ENCODE results near the gene PNLIPRP1.

PNLIPRP1 gene

GRCh38 chr10:116602648-116603400 lies 12.1 kb downstream of the PNLIPRP1 start:
- no peak for DNase-seq

GRCh38 chr10:116606061-116606483 lies 15.3 kb downstream of the PNLIPRP1 start:
- DNase-seq, result no peak

DNA sequence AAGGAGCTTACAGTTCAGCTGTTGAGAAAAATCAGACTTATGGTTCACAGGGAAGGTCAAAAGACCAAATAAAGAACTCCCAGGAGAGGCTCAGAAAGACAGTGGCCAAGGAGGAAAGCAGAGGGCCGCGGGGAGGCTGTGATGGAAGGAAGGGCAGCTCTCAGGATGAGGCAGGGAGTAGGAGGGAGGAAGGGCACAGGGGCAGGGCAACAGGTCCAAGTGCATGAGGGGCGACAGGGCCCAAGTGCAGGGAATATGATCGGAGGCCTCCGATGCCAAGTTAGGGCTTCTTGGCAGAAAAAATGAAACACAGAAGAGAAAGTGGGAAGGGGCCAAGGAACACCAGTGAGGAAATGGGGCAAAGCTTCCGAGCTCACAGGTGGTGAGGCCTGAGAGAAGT lies 16.6 kb downstream of the PNLIPRP1 start:
- DNase-seq, result no peak

GRCh38 chr10:116608686-116609594 lies 18.2 kb downstream of the PNLIPRP1 start:
- DNase-seq, result no peak

GRCh38 chr10:116610443-116611152 lies 19.8 kb downstream of the PNLIPRP1 start:
- DNase-seq, result no peak

- no peak for DNase-seq
Observed at GRCh38 chr10:116611153-116611545, 20.4 kb downstream of the PNLIPRP1 start.

DNA sequence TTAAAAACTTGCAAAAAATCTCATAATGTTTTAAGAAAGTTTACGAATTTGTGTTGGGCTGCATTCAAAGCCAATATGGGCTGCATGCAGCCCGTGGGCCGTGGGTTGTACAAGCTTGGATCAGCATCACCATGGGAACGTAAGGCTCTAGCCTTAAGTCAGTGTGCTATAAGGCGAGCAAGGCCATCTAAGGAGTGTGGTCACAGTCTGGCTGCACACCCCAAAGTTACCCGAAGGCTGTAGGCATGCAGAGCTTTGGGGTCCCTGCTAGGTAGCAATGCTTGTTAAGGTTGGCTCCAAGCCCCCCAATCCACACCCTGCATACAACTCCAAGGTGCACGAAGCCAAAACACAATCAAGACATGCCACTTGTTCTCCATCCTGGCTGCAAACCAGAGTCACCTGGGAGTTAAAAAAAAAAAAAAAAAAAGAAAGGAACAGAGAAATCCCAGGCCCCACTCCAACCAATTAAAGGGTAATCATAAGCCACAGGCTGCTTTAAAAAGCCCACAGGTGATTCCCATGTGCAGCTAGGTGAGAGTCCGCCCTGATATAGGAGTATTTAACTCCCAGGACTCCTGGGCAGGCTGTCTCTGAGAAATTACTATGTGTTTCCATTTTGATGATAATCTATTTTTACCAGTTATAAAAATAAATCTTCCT lies 21.5 kb downstream of the PNLIPRP1 start:
- no peak for DNase-seq

DNA sequence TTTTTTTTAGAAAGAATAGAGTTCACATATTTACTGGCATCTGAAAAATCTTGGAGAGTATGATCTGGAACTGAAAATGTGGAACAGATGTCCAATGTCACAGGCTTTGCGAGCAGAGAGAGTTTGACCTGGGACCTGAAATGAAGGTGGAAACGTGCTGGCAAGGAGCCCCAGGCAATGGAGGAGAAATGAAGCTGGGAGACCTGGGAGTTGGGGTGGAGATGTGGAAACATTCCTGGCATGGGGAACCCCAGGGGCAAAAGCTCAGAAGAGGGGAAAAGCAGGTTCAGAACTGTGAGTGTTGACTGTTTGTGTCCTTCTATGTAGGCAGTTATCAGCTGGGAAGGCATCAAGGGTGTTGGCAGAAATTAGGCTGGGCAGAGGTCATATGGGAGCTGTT lies 22.7 kb downstream of the PNLIPRP1 start:
- DNase-seq, result no peak

- DNase-seq, result no peak
Observed at GRCh38 chr10:116614796-116615195, 24.0 kb downstream of the PNLIPRP1 start.

DNA sequence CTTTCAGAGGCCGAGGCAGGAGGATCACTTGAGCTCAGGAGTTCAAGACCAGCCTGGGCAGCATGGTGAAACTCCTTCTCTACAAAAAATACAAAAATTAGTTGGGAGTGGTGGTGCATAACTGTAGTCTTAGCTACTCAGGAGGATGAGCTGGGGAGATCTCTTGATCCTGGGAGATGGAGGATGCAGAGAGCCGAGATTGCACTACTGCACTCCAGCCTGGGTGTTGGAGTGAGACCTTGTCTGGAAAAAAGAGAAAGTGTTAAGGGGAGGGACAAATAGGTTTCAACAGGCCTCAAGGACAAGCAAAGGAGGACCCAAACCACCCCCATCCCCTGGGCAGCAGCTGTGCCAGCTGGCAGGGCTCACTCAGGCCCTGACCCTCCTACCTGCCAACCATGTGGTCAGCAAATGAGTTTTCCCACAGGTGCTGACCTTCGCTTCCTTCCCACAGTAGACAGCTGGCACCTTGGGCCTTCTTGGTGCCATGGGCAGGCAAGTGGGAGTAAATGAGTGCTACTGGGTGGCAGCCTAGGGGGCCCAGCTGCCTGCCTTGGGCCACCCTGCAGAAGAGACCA lies 24.5 kb downstream of the PNLIPRP1 start:
- no peak for DNase-seq

DNA sequence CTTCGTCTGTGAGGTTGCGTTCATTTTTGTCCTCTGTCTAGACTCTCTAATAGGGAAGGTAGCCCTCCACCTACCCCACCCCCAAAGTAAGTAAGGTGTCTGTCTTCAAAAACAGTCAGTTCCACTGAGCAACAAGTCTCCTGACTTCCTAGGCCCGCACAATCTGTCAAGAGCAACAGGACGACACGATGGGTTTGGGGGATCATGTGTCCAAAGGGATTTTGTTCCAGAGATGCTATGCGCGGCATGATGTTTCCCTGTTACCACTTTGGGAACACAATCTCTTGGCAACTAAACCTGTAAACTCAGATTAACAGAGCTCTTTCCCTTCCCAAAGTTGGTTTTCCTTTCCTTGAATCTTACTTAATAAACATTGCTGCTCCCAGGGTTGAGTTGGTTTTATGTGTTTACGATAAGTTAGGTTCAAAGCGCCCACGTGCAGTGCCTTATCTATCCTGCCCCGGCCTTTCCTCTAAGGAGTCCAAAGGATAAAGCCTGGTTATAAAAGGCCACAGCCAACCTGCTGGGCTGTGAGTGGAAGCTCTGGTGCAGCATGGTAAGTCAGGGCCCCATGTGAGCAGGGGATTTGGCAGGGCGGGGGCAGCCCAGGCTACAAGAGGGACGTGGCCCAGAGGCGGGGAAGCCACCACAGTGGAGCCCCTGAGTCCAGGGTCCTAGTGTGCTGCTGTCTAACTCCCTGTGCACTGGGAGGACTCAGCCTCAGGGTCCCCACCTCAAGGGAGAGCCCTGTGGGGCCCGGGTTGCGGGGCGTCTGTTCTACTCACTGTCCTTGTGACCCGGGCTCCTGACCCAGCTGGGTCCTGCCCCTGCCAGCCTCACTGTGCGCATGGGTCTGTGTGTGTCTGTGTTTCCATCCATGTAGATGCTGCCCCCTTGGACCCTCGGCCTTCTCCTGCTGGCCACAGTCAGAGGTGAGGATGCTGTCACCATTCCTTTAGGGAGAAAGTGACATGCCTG lies 30.0 kb downstream of the PNLIPRP1 start, which contains the start of gene PNLIPRP2:
Gene PNLIPRP2 (plus strand): TSS at position 531 of the 978 bp plus-strand sequence.
- DNase-seq, result no peak

GRCh38 chr10:116621476-116621875 lies 30.7 kb downstream of the PNLIPRP1 start:
- DNase-seq, result no peak

GRCh38 chr10:116621934-116622655 lies 31.3 kb downstream of the PNLIPRP1 start:
- DNase-seq, result no peak

DNA sequence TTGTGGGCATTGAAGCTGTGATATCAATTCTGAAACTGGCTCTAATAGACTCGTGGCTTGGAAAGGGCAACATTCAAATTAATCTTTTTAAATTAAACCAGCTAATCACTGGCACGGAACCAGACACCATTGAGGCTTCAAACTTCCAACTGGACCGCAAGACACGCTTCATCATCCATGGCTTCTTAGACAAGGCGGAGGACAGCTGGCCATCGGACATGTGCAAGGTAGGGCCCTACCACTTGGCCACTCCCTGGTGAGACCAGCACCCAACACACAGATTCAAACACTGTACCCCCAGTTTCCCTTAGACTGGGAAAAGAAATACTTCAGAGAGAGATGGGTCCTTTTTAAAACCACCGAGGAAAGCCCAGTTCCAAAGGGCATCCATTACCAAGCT lies 35.1 kb downstream of the PNLIPRP1 start:
- no peak for DNase-seq

DNA sequence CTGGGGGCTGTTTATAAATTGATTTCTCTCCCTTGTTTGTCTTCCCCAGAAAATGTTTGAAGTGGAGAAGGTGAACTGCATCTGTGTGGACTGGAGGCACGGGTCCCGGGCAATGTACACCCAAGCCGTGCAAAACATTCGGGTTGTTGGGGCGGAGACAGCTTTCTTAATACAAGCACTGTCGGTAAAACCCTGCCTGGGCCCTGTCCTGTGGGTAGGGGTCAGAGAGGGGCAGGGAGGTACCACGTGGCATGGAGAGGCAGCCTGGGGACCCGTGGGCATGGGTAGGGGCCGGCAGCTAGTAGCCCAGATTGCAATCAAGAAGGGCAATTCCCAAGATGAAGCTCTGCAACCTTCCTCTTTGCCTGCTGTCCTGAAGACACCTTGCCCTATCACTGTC lies 36.1 kb downstream of the PNLIPRP1 start:
- DNase-seq, result no peak

- DNase-seq, result no peak
Observed at GRCh38 chr10:116627386-116627933, 36.7 kb downstream of the PNLIPRP1 start.

- DNase-seq, result no peak
Observed at GRCh38 chr10:116629340-116629739, 38.6 kb downstream of the PNLIPRP1 start.

- DNase-seq, result no peak
Observed at GRCh38 chr10:116630020-116630419, 39.3 kb downstream of the PNLIPRP1 start.

DNA sequence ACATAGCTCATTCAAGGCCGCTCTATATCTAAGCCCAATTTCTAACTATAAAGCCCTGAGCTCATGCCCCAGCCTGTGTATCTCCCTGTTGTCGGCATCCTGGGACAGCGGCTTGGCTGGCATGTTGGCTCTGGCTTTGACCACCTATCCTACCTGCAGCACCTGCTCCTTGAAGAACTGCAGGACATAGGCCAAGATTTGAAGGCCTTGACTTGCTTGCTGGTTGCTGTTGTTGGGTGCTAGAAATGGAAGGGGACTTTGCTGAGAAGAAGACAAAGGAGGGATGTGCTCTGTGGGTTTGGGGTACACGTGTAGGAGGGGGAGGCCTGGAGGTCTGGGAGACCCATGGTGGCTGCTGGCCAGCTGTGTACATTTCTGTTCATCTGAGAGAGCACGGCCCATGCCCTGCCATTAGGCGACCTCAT lies 41.1 kb downstream of the PNLIPRP1 start:
- DNase-seq, result no peak

Measured in NCI-H187 (cell line).